ENCODE results near the gene DLGAP1. TPM values are rescaled to one million over a fixed set of nuclear protein-coding genes. Genes with fewer than 3 reads are reported as not detected.

The DLGAP1 gene
- total RNA-seq, 3 donors from 2014 or later (not counting 1 experiment from before 2014, with no cell fraction given) = not detected

DNA sequence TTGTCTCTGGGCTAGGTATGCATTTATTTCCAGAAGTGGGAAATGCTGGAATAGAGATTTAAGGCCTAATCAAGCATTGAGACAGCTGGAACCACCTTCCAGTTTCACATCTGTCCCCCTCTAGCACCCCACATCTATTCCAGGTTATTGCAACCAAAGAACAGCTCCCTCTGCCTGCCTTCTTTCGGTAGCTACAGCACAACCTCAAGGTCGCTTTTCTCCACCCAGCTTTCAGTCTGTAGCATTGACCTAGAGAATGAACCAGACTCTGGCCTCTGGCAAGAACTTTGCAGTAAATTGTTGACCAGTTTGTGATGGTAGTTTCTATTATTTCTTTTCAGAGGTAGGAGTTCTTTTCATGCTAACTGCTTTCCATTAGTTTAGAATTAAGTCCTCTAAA lies 484.2 kb downstream of the DLGAP1 start:
- Histone ChIP-seq H3K27ac (ENCODE audit: low read length) (no peak overlapping the region), H3K4me3 (ENCODE audit: low read length) (no peak overlapping the region), H3K4me1 (ENCODE audit: control insufficient read depth, insufficient read depth, low read length) (no peaks in the 10 kb centered on the region), H3K27me3 (ENCODE audit: control insufficient read depth, insufficient read depth, low read length) (no peaks in the 10 kb centered on the region), H3K9me3 (ENCODE audit: control insufficient read depth, insufficient read depth, low read length) (no peaks in the 10 kb centered on the region), H3K36me3 (ENCODE audit: control insufficient read depth, insufficient read depth, low read length) (no peaks in the 10 kb centered on the region)
- Mint-ChIP-seq H3K4me1 (no peaks in the 10 kb centered on the region), H3K36me3 (no peaks in the 10 kb centered on the region), H3K27me3 (ENCODE audit: low read depth in 2 of 2) (peaks cover 0 to 7% of the 10 kb centered on the region in 2 donors), H3K4me3 (no peak overlapping the region), H3K9me3 (no peaks in the 10 kb centered on the region), H3K27ac (no peak overlapping the region)
- intact Hi-C loops (cut with micrococcal nuclease) = no loop called here
- DNase-seq = no peak
- TF ChIP-seq, protein P1, sequence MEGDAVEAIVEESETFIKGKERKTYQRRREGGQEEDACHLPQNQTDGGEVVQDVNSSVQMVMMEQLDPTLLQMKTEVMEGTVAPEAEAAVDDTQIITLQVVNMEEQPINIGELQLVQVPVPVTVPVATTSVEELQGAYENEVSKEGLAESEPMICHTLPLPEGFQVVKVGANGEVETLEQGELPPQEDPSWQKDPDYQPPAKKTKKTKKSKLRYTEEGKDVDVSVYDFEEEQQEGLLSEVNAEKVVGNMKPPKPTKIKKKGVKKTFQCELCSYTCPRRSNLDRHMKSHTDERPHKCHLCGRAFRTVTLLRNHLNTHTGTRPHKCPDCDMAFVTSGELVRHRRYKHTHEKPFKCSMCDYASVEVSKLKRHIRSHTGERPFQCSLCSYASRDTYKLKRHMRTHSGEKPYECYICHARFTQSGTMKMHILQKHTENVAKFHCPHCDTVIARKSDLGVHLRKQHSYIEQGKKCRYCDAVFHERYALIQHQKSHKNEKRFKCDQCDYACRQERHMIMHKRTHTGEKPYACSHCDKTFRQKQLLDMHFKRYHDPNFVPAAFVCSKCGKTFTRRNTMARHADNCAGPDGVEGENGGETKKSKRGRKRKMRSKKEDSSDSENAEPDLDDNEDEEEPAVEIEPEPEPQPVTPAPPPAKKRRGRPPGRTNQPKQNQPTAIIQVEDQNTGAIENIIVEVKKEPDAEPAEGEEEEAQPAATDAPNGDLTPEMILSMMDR (IDR thresholded peaks at IDR 0.05) = no peak
- ATAC-seq = no peak
- WGBS (ENCODE audit: insufficient coverage) = 77% methylated on average over 2 of the region's 2 CpGs

DNA sequence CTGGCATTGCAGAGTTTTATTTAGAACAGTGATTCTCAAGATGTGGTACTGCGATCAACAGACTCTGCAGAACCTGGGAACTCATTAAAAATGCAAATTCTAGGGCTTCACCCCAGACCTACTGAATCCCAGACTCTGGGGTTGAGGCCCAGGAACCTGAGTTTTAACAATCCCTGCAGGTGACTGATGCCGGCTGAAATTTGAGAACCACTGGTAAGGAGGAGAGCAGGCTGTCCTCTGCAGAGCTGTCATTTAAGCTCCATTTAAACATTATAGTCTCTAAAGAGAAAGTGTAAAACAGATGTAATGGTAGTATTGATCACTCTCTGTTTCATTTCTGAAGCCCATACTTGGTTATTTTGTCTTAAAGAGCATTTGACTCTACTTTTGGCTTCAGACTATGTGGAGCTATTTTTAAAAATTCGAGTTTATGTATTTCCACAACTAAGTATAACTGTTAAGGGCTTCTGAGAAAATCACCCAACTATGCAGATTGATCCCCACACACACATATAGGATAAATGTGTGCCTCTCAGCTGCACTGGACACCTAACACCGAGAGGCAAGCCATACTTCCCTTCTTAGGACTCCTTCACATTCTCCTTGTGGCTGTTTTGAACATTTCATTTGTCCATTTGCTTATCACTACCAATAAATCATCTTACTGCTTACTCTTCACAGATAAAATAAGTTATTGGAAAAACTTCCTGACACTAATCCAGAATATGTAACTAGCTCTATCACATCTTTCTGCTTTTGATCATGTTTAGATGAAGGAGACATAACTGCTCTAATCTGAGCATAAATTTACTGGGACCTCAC lies 487.5 kb downstream of the DLGAP1 start:
- ATAC-seq = no peak
- intact Hi-C loops (cut with micrococcal nuclease) = no loop called here

DNA sequence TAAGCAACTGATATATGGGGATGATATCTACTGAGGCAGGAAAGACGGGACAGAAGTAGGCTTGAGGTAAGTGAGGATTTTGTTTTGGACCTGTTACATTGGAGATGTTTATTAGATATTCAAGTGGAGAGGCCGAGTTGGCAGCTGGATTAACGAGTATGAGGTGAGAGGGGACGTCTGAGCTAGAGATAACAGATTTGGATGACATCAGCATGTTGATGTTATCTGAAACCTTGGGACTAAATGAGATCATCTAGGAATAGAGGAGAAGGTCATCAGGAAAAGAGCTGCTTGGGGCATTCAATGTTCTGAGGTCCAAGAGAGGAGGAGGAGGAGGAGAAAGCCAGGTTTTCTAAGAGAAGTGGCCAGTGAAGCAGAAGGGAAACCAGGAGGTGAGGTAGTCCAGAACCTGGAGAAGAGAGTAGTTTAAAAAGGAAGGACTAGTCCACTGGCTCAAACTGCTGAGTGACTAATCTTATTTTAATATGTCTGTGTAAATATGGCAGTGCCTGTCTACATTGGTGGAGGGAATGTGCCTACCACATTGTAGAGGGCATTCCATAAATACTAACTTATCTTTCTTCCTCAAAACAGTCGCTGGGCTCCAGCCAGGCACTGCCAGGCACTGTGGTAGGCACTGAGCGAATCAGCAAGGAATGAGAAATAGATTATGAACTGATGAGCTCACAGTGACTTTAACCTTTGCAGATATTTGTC lies 488.3 kb downstream of the DLGAP1 start:
- Histone ChIP-seq H3K4me3 (ENCODE audit: low read length) (no peak overlapping the region), H3K27ac (ENCODE audit: low read length) (no peak overlapping the region), H3K4me1 (ENCODE audit: control insufficient read depth, insufficient read depth, low read length) (no peaks in the 10 kb centered on the region), H3K27me3 (ENCODE audit: control insufficient read depth, insufficient read depth, low read length) (no peaks in the 10 kb centered on the region), H3K36me3 (ENCODE audit: control insufficient read depth, insufficient read depth, low read length) (no peaks in the 10 kb centered on the region), H3K9me3 (ENCODE audit: control insufficient read depth, insufficient read depth, low read length) (no peaks in the 10 kb centered on the region)
- TF ChIP-seq, protein P1 (IDR thresholded peaks at IDR 0.05) = no peak
- peaks cover 0 to 11% of the 10 kb centered on the region in 2 donors for H3K27me3 Mint-ChIP-seq (ENCODE audit: low read depth in 2 of 2)
- H3K9me3 Mint-ChIP-seq = peaks cover 0 to 2% of the 10 kb centered on the region in 2 donors
- intact Hi-C loops (cut with micrococcal nuclease) = no loop called here
- H3K4me3 Mint-ChIP-seq = no peak overlapping the region
- no peaks in the 10 kb centered on the region for H3K4me1 Mint-ChIP-seq
- H3K27ac Mint-ChIP-seq = no peak overlapping the region
- 79% methylated on average over 6 of the region's 6 CpGs for WGBS (ENCODE audit: insufficient coverage)
- H3K36me3 Mint-ChIP-seq = no peaks in the 10 kb centered on the region
- no peak for ATAC-seq
- no peak for DNase-seq

More for the DNA sequence above, 487.5 kb downstream of the DLGAP1 start:
- WGBS (ENCODE audit: insufficient coverage) = 86% methylated on average over 3 of the region's 4 CpGs
- DNase-seq = no peak
- Mint-ChIP-seq H3K4me1 (no peaks in the 10 kb centered on the region), H3K36me3 (no peaks in the 10 kb centered on the region), H3K9me3 (peaks cover 0 to 2% of the 10 kb centered on the region in 2 donors), H3K4me3 (no peak overlapping the region), H3K27ac (no peak overlapping the region), H3K27me3 (ENCODE audit: low read depth in 2 of 2) (peaks cover 0 to 11% of the 10 kb centered on the region in 2 donors)
- Histone ChIP-seq H3K27me3 (ENCODE audit: control insufficient read depth, insufficient read depth, low read length) (no peaks in the 10 kb centered on the region), H3K4me1 (ENCODE audit: control insufficient read depth, insufficient read depth, low read length) (no peaks in the 10 kb centered on the region), H3K4me3 (ENCODE audit: low read length) (no peak overlapping the region), H3K27ac (ENCODE audit: low read length) (no peak overlapping the region), H3K9me3 (ENCODE audit: control insufficient read depth, insufficient read depth, low read length) (no peaks in the 10 kb centered on the region), H3K36me3 (ENCODE audit: control insufficient read depth, insufficient read depth, low read length) (no peaks in the 10 kb centered on the region)
- TF ChIP-seq, protein P1 (IDR thresholded peaks at IDR 0.05) = no peak
